Superior temporal gyrus (tissue), 1 donor: ENCODE data around the gene VPS9D1.
A peak's percentile ranks its signal among the peaks of the same experiment; 100 is the strongest.
"Not testable (repeated sequence)": the region's sequence is repeated elsewhere in the genome, so short reads cannot be mapped to it uniquely, and the experiment has no call there.

ENCODE experiments used
- DNase-seq: peaks from one replicate; pipeline ENCODE4 v3.0.0-alpha.2; 2016; ENCODE audit errors: extremely low spot score

Gene VPS9D1

GRCh38 chr16:89693931-89694783 lies 26.5 kb downstream of the VPS9D1 start:
- no peak for DNase-seq

- no peak for DNase-seq
Observed at GRCh38 chr16:89693289-89693731, 27.4 kb downstream of the VPS9D1 start.

GRCh38 chr16:89691986-89692569 lies 28.6 kb downstream of the VPS9D1 start:
- DNase-seq, result no peak

- no peak for DNase-seq
Observed at GRCh38 chr16:89691231-89691985, 29.3 kb downstream of the VPS9D1 start.

GRCh38 chr16:89690392-89690901 lies 30.3 kb downstream of the VPS9D1 start:
- no peak for DNase-seq

- DNase-seq, result not testable (repeated sequence)
Observed at GRCh38 chr16:89689621-89690020, 31.1 kb downstream of the VPS9D1 start.

- no peak for DNase-seq
Observed at GRCh38 chr16:89689142-89689541, 31.6 kb downstream of the VPS9D1 start.

- DNase-seq, result no peak
Observed at GRCh38 chr16:89688395-89688794, 32.3 kb downstream of the VPS9D1 start.

GRCh38 chr16:89687092-89687940 lies 33.4 kb downstream of the VPS9D1 start:
- no peak for DNase-seq

GRCh38 chr16:89686520-89687091 lies 34.1 kb downstream of the VPS9D1 start, which contains the start of gene CDK10:
Gene CDK10 (plus strand): TSS chr16:89686689. CDS start chr16:89686711, 22 bp downstream.
- peak; percentile 91 for DNase-seq

- no peak for DNase-seq
Observed at GRCh38 chr16:89685916-89686315, 34.8 kb downstream of the VPS9D1 start.

- no peak for DNase-seq
Observed at GRCh38 chr16:89678258-89678657, 42.4 kb downstream of the VPS9D1 start.

- DNase-seq, result no peak
Observed at GRCh38 chr16:89672177-89672941, 48.3 kb downstream of the VPS9D1 start.

- DNase-seq, result not testable (repeated sequence)
Observed at GRCh38 chr16:89671565-89671964, 49.1 kb downstream of the VPS9D1 start.

- no peak for DNase-seq
Observed at GRCh38 chr16:89670496-89671431, 49.9 kb downstream of the VPS9D1 start.

- no peak for DNase-seq
Observed at GRCh38 chr16:89669755-89670154, 50.9 kb downstream of the VPS9D1 start.

- no peak for DNase-seq
Observed at GRCh38 chr16:89668790-89669158, 51.9 kb downstream of the VPS9D1 start.

GRCh38 chr16:89667633-89668032 lies 53.1 kb downstream of the VPS9D1 start:
- DNase-seq, result no peak

GRCh38 chr16:89667000-89667399 lies 53.7 kb downstream of the VPS9D1 start:
- DNase-seq, result not testable (repeated sequence)
